GM18951 (cell line): ENCODE results near the gene SLC5A9.
"Not testable (repeated sequence)": the region's sequence is repeated elsewhere in the genome, so short reads cannot be mapped to it uniquely, and the experiment has no call there.

ENCODE experiments used
- POLR2A ChIP-seq: IDR thresholded peaks from 4 replicates; pipeline ENCODE4 v1.6.1; 2011; ENCODE audit warnings: mild to moderate bottlenecking; ENCODE audit not compliant: insufficient read length, insufficient read depth; ENCODE audit errors: extremely low read depth
- in situ Hi-C: fragments of 300-500 bp; cut with MboI; formaldehyde crosslinking; loops from one replicate; pipeline ENCODE4 v1.12.0; 2022; ENCODE audit warnings: low sequenced_read_pairs, mixed read lengths, inconsistent platforms; ENCODE audit not compliant: unreplicated experiment

The SLC5A9 gene

GRCh38 chr1:48266576-48266975, 44.1 kb downstream of the SLC5A9 start:
- in situ Hi-C loops: no loop called here
- TF ChIP-seq POLR2A: no peak

- in situ Hi-C loops: not testable (repeated sequence)
Measured at GRCh38 chr1:48277437-48277836, 54.9 kb downstream of the SLC5A9 start.

GRCh38 chr1:48282329-48282728, 59.8 kb downstream of the SLC5A9 start:
- in situ Hi-C loops: not testable (repeated sequence)

GRCh38 chr1:48284696-48285420, 62.3 kb downstream of the SLC5A9 start:
- in situ Hi-C loops: not testable (repeated sequence)

GRCh38 chr1:48285525-48285924, 63.0 kb downstream of the SLC5A9 start:
- TF ChIP-seq POLR2A: no peak
- in situ Hi-C loops: no loop called here

- no peak for TF ChIP-seq POLR2A
Measured at GRCh38 chr1:48291421-48291820, 68.9 kb downstream of the SLC5A9 start.

GRCh38 chr1:48292706-48293105, 70.2 kb downstream of the SLC5A9 start:
- TF ChIP-seq POLR2A: no peak
- in situ Hi-C loops: no loop called here

More at GRCh38 chr1:48291421-48291820, 68.9 kb downstream of the SLC5A9 start:
- in situ Hi-C loops: no loop called here

- in situ Hi-C loops: not testable (repeated sequence)
Measured at GRCh38 chr1:48294094-48294493, 71.6 kb downstream of the SLC5A9 start.

GRCh38 chr1:48294656-48295055, 72.1 kb downstream of the SLC5A9 start:
- in situ Hi-C loops: no loop called here
- no peak for TF ChIP-seq POLR2A
